Fibroblast of skin of left quadriceps (primary cell): Measurements from ENCODE around the gene ARFRP1.
A peak's percentile ranks its signal among the peaks of the same experiment; 100 is the strongest.

Source experiments
- DNase-seq, 2 experiments: peaks; one replicate each; pipeline ENCODE4 v3.0.0-alpha.2; 2013; ENCODE audit warnings: low read depth in 2 of 2

ARFRP1 gene

DNA sequence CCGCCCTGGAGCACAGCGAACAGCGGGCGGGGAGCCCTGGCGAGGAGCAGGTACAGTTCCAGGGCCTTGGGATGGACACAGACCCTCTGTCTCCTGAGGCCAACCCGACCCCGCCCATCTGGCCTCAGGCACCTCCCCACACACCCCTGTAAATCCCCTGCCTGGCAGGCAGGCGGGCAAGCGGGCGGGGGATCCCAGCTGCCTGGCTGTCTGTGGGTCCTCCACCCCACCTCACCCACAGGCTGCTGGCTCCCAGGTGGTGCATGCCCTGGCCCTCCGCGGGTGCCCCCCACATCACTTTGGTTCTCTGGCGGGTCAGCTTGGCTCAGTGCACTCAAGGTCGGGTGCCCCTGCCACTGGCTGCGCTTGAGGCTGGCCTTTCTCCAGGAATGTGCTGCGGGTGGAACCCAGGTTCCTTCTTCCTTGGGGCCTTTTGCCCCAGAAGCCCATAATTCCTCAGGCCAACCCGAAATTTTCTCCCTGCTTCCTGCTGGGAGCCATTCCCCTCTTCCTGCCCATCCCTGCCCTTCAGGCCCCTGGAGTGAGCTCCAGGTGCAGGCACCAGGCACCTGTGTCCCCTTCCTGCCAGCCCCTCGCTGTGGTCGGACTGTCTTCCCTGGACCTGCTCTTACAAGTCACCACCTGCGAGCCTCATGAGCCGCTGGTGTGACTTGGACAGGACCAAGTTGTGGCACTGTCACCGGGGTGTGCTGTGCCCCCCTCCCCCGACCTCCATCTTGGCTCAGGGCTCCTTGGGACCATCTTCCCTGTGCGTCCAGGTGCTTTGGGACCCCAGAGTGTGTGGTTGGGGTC is 16.7 kb downstream of the ARFRP1 start:
- DNase-seq = no peak

DNA sequence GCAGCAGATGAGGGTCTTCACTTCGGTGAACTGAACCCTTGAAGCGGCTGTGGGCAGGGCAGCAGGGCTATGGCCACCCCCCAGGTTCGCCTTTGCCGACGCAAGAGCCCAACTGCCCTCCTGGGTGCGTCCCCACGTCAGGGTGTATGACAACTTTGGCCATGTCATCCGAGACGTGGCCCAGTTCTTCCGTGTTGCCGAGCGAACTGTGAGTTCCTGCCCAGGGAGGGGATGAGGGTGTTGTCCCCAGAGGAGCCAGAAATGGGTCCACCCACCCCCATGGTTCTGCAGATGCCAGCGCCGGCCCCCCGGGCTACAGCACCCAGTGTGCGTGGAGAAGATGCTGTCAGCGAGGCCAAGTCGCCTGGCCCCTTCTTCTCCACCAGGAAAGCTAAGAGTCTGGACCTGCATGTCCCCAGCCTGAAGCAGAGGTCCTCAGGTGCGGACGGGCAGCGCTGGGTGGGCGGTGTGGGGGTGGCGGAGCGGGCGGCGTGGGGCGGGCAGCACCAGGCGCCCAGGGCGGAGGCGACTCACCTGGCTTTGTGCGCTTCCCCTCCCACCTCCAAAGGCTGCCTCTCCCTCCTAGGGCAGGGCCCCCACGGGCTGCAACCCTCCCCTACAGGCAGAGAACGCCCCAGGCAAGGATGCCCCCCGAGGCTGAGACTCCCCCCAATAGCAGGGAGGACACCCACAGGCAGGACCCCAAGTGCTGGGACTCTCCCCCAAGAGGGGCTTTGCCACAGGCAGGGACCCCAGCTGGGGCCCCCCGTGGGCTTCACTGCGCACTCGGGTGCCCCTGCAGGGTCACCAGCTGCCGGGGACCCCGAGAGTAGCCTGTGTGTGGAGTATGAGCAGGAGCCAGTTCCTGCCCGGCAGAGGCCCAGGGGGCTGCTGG is 17.5 kb downstream of the ARFRP1 start:
- DNase-seq = no peak

- DNase-seq = no peak
These were observed 18.5 kb downstream of the ARFRP1 start for GRCh38 chr20:63689046-63690002.

DNA sequence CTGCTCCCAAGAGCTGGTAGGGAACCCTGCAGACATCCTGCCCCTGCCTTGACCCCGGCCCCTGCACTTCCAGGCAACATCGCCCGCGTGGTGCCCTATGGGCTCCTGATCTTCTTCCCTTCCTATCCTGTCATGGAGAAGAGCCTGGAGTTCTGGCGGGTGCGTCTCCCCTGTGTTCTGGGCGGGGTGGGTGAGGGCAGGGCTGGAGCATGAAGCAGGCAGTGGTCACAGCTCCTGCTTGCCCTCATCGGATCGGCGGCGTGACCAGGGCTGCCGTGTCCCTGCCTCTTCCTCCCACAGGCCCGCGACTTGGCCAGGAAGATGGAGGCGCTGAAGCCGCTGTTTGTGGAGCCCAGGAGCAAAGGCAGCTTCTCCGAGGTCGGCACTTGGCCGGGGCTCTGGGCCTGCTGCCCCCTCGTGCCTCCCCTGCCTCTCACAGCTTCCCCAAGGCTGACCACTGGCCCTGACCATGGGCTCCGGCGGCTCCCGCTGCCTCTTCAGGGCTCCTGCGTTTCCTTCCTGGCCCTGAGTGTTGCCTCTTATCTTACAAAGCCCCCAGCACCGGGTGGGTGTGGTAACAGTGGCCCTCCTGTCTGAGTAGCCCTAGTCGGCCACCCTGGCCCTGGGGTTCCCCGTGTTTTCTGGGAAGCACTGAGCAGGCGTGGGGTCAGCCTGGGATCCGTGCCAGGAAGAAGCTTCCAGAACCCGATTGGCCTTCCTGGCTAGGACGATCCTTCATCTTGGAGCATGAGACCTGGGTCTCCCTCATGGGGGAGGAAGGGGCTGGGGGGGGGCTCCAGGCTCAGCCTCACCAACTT is 19.3 kb downstream of the ARFRP1 start:
- no peak for DNase-seq

DNA sequence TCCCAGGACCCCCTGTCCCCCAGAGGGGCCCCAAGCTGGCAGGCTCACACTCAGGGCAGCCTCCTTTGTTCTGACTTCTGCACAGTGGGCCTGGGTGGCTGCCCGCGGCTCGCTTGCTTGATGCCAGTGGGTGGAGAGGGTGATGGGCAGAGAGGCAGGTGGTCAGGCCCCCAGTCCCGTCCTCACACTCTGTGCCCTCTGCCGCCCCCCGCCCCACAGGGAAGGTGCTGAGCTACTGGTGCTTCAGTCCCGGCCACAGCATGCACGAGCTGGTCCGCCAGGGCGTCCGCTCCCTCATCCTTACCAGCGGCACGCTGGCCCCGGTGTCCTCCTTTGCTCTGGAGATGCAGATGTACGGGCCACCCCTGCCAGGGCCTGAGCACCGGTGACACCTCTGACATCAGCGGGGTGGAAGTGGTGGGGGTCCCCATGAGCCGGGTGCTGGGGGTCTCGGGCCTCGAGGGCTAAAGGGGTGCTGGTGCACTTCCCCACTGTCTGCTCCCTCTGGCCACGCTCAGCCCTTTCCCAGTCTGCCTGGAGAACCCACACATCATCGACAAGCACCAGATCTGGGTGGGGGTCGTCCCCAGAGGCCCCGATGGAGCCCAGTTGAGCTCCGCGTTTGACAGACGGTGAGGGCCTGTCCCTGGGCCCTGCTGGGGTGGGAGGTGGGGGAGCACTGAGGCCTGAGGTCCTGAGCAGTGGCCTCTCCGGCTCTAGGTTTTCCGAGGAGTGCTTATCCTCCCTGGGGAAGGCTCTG is 20.2 kb downstream of the ARFRP1 start:
- DNase-seq = no peak

GRCh38 chr20:63686492-63687321 is 21.1 kb downstream of the ARFRP1 start:
- DNase-seq = no peak

- DNase-seq = no peak
These were observed 21.7 kb downstream of the ARFRP1 start for GRCh38 chr20:63686094-63686491.

DNA sequence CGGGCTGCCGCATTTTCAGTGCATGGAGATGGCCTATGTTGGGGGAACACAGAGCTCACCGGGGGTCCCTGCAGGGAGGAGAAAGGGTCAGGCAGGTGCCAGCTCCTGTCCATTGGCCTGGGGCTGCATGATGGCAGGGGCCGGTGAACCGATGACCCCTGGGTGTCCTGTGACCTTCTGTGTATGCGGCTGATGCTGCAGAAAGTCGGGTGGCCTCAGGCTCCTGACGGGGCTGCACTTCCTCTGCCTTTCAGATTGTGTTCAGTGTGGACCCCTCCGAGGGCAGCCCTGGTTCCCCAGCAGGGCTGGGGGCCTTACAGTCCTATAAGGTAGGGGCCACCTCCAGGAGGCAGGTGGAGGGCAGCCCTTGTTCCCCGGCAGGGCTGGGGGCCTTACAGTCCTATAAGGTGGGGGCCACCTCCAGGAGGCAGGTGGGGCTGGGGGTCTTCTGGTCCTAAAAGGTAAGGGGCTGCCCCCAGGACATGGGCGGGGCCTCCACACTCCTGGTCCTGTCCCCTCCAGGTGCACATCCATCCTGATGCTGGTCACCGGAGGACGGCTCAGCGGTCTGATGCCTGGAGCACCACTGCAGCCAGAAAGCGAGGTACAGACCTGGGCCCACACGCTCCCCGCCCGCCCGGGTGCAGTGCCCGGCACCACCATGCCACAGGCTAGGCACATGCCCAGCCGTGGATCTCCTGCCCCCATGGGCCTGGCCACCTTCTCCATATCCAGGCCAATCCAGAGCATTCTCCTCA is 22.3 kb downstream of the ARFRP1 start:
- no peak for DNase-seq

GRCh38 chr20:63682384-63683139 is 25.2 kb downstream of the ARFRP1 start:
- DNase-seq = peak; percentile 89 to 90

DNA sequence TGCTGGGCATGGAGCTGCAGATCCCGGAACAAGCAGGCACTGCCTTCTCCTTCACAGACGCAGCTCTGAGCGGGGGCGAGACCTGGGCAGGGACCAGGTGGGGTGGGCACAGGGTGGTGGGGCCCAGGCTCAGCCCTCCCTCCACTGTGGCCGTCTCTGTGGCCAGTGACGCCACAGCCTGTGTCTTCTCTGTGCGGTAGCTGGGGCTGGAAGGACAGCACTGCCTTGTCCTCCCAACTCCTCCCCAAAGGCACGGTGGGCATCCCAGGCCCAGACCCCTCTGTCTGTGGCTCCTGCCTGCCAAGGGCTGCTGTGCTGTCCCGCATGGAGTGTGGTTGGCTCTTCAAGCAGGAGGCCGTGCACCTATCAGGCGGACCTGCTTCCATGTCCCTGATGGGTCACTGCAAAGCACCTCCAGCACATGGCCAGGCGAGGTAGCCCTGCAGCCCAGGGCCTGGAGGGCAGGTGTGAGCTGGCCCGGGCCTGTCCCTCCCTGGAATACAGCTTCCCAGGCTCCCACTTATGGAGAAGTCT is 26.1 kb downstream of the ARFRP1 start:
- no peak for DNase-seq

- DNase-seq = no peak
These were observed 26.7 kb downstream of the ARFRP1 start for GRCh38 chr20:63680857-63681608.

DNA sequence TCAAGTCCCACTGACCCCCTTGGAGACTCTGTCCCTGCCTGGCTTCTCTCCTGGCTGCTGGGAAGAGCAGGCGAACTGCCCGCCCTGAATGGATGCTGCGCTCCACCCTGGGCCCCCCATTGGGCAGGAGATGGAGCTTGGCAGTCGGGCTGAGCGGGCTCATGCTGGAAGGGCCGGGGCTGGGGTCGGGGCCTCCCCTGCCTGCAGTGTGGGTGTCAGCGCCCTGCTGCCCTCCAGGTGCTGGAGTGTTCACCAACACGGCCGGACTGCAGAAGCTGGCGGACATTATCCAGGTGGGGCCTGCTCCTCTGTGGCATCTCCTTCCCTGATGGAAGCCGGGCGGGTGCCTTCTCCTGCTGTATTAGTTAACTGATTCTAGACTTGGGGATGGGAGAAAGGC is 27.3 kb downstream of the ARFRP1 start:
- DNase-seq = no peak

GRCh38 chr20:63679799-63680305 is 27.9 kb downstream of the ARFRP1 start:
- DNase-seq = no peak

- DNase-seq = no peak
These were observed 28.9 kb downstream of the ARFRP1 start for GRCh38 chr20:63678667-63679465.

GRCh38 chr20:63678071-63678470 is 29.7 kb downstream of the ARFRP1 start:
- DNase-seq = no peak
